ENCODE results near the gene CNOT10. TPM values are rescaled to one million over a fixed set of nuclear protein-coding genes. Genes with fewer than 3 reads are reported as not detected.
A peak's percentile ranks its signal among the peaks of the same experiment; 100 is the strongest.

The CNOT10 gene
- total RNA-seq, 1 donor: 31.1 TPM

DNA sequence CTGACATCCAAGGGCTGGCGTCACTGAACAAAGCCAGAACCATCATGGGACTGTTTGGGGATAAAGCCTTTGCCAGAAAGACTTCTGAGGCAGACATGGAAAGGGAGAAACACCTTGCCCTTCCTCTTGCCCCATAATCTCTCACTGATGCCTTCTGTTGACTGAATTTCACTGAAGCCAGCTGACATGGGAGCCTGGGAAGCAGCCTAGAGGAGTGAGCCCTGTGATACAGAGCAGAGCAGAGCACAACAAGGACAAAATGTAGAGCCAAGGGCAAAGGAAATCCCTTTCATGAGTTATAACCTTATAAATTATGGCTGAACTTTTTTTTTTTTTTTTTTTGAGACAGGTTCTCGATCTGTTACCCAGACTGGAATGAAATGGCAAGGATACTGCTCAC lies 9.8 kb upstream of the CNOT10 start:
- no peak for DNase-seq (ENCODE audit: low read depth)
- no peak overlapping the region for H3K4me3 ChIP-seq (ENCODE audit: low read depth, low read length)
- TF ChIP-seq, protein P1, sequence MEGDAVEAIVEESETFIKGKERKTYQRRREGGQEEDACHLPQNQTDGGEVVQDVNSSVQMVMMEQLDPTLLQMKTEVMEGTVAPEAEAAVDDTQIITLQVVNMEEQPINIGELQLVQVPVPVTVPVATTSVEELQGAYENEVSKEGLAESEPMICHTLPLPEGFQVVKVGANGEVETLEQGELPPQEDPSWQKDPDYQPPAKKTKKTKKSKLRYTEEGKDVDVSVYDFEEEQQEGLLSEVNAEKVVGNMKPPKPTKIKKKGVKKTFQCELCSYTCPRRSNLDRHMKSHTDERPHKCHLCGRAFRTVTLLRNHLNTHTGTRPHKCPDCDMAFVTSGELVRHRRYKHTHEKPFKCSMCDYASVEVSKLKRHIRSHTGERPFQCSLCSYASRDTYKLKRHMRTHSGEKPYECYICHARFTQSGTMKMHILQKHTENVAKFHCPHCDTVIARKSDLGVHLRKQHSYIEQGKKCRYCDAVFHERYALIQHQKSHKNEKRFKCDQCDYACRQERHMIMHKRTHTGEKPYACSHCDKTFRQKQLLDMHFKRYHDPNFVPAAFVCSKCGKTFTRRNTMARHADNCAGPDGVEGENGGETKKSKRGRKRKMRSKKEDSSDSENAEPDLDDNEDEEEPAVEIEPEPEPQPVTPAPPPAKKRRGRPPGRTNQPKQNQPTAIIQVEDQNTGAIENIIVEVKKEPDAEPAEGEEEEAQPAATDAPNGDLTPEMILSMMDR (IDR thresholded peaks at IDR 0.05; ENCODE audit: insufficient read depth, low read depth, low read length): no peak

DNA sequence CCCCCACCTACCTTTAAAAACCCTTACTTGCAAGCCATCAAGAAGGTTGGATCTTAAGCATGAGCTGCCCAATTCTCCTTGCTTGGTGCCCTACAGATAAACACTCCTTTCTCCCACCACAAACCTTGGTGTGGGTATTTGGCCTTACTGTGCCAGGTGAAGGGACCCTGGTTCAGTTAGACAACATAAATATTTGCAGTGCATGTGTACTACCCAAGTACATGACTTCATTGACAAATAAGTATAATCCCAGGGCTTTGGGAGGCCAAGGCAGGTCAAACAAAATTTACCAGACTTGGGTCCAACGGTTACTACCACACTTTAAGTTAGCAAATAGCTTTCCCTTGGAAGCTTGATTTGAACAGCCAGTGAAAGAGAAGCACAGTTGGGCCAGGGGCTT lies 9.3 kb upstream of the CNOT10 start:
- H3K4me3 ChIP-seq (ENCODE audit: low read depth, low read length): no peak overlapping the region
- TF ChIP-seq, protein P1 (IDR thresholded peaks at IDR 0.05; ENCODE audit: insufficient read depth, low read depth, low read length): no peak
- no peak for DNase-seq (ENCODE audit: low read depth)

DNA sequence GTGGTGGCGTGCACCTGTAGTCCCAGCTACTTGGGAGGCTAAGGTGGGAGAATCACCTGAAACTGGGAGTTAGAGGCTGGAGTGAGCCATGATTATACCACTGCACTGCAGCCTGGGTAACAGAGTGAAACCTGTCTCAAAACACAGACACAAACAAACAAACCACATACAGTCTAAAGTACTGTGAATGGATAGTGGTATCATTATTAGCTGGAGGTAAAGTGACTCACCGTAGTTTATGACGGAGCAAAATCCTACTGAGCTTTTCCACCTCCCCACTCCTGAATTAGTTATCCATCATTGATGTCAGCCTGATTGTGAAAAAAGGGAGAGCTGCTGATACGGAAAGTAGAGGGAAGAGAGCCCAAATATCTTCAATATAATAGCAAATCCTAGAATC lies 3.2 kb upstream of the CNOT10 start:
- TF ChIP-seq, protein P1 (IDR thresholded peaks at IDR 0.05; ENCODE audit: insufficient read depth, low read depth, low read length): no peak
- DNase-seq (ENCODE audit: low read depth): no peak
- no peak overlapping the region for H3K4me3 ChIP-seq (ENCODE audit: low read depth, low read length)

DNA sequence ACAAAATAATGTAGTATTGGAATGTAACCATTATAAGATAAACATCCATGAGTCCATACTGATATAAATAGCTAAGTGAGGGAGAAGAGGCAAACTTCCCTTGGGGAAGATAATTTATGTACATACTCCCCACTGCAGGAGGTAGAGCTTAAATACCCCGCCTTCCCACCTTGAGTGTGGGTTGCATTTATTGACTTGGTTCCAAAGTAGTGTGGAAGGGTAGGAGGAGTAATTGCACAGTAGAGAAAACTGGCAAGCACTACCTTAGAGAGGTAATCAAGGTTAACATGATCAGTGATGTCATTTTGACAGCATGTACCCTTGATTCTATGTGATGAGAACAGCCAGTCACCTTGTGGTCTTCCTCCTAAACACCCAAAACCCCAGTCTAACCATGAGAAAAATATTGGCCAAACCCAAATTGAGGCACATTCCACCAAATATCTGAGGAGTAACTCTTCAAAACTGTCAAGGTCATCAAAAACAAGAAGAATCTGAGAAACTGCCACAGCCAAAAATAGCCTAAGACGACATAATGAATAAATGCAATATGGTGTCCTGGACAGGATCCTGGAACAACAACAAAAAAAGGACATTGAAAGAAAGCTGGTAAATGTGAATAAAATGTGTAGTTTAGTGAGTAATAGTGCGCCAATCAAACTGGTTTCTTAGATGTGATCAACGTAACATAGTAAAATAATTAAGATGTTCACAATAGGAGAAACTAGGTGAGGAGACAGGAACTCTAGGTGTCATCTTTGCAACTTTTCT lies 774 bp upstream of the CNOT10 start:
- no peak for DNase-seq (ENCODE audit: low read depth)
- TF ChIP-seq, protein P1 (IDR thresholded peaks at IDR 0.05; ENCODE audit: insufficient read depth, low read depth, low read length): no peak
- peak overlapping the region; percentile 81 for H3K4me3 ChIP-seq (ENCODE audit: low read depth, low read length)

DNA sequence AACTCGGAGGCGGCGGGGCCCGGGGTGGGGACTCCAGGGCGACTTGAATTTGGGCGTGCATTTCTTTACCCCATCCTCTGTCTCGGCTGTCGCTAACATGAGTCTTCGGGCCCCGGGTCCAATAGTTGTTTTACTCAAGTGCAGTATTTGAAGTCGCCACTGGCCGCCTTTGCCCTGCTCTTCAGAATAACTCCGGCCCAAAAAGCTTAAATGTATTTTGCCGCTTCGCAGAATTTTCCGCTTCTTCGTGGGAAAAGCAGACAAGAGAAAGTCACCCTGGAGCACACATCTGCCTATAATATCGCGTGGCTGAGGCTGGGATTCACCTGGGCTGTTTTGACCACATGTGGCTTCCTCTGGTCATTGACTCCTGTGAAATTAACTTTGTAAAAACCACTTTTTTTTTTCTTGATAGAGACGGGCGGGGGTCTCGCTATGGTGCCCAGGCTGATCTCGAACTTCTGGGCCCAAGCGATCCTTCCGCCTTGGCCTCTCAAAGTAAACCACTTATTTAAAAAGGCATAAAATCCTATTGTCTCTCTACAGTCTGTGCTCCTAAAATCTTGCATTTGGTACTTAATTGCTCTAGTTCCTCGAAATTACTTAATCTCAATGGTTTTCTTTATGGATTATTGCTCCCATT lies 676 bp downstream of the CNOT10 start:
- TF ChIP-seq, protein P1 (IDR thresholded peaks at IDR 0.05; ENCODE audit: insufficient read depth, low read depth, low read length): no peak
- peak; percentile 28 for DNase-seq (ENCODE audit: low read depth)
- H3K4me3 ChIP-seq (ENCODE audit: low read depth, low read length): peak overlapping the region; percentile 81

- no peak overlapping the region for H3K4me3 ChIP-seq (ENCODE audit: low read depth, low read length)
- TF ChIP-seq, protein P1 (IDR thresholded peaks at IDR 0.05; ENCODE audit: insufficient read depth, low read depth, low read length): no peak
- DNase-seq (ENCODE audit: low read depth): no peak
Observed at GRCh38 chr3:32686713-32687112, 1.7 kb downstream of the CNOT10 start.
